ENCODE measurements around the gene GNB1L. TPM values are rescaled to one million over a fixed set of nuclear protein-coding genes. Genes with fewer than 3 reads are reported as not detected.

GNB1L gene
- total RNA-seq, 3 donors from 2014 or later: 25.9 to 26.3 (median 26.0) TPM

DNA sequence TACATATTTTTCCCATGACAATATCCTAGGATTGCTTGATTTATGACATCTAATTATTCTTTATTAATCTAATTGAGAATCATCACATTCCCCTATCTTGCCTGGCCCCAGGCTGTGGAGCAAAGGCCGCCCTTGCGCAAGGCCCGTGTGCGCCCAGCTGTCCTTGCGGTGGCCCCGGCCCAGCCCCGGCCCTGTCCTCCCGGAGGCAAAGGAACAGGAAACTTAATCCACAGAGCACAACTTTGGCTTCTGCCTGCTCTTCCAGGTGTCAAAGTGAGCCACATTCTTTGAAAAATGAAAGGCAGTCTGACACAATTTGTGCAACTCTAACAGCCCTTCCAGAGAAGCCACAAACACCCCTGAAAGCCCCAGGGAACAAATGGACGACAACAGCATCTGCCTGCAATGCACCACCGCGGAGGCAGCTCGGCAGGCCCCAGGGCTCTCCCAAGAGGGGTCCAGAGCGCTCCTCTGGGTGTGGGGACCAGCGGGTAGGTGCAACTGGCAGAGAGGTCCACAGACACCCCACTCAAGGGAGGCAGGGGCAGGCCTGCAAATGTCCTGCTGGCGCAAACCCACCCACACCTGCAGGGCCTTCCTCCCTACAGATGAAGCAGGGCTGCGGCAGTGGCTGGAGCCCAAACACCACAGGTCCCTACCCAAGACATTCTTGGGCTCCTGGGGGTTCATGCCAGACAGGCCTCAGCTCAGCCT lies 30.3 kb downstream of the GNB1L start:
- H3K9me3 Mint-ChIP-seq: no peaks in the 10 kb centered on the region
- no peaks in the 10 kb centered on the region for H3K27me3 Mint-ChIP-seq (ENCODE audit: low read depth)
- H3K4me3 Mint-ChIP-seq: no peak overlapping the region
- H3K36me3 Mint-ChIP-seq (ENCODE audit: insufficient read depth): peaks cover 3% of the 10 kb centered on the region
- DNase-seq: no peak
- peaks cover 2% of the 10 kb centered on the region for H3K4me1 Mint-ChIP-seq (ENCODE audit: low read depth)
- no peak for ATAC-seq

DNA sequence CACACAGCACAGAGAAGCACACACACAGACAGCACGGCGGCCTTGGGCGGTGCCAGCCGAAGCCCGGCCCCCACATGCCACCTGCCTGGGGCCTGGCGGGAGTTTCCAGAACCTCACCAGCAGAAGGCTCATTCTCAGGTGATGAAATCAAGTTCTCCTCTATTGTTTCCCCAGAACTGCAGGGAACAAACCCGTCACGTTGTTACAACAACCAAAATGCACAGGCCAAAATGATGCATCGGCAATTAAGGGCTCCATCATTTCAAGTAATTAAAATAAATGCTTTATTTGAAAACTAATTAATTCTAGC lies 30.8 kb downstream of the GNB1L start:
- ATAC-seq (no peak), DNase-seq (no peak)
- Mint-ChIP-seq H3K27me3 (ENCODE audit: low read depth) (no peaks in the 10 kb centered on the region), H3K4me3 (no peak overlapping the region), H3K4me1 (ENCODE audit: low read depth) (peaks cover 2% of the 10 kb centered on the region), H3K9me3 (no peaks in the 10 kb centered on the region), H3K36me3 (ENCODE audit: insufficient read depth) (peaks cover 3% of the 10 kb centered on the region)

DNA sequence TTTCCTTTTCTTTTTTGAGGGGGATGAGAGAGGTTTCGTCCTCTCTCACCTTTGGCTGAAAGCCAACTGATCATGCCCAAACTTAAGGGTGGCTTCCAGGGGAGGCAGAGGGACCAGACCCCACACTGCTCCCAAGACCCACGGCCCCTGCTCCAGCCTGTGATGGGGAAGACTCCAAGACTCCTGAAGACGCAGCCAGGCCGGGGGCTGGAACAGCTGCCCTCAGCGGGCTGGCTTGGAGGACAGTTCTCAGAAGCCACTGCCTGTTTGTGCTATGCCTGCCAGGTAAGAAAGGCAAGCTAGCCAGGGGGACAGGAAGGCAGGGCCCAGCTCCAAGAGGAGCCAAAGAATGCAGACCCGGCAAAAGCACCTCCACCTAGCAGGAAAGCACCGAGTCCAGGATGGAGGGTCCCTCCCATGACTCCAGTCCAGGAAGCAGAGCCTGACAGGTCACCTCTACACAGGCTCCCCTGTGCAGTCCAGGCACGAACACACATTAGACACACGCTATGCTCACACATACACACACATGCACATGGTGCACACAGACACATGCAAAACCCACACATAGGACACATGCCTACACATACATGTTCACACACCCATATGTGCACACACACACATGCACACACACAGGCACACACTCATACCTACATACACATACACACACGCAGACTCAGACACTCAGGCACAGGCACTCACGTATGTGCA lies 31.3 kb downstream of the GNB1L start:
- H3K9me3 Mint-ChIP-seq: no peaks in the 10 kb centered on the region
- H3K4me1 Mint-ChIP-seq (ENCODE audit: low read depth): peaks cover 2% of the 10 kb centered on the region
- DNase-seq: no peak
- no peak for ATAC-seq
- H3K27me3 Mint-ChIP-seq (ENCODE audit: low read depth): no peaks in the 10 kb centered on the region
- no peak overlapping the region for H3K4me3 Mint-ChIP-seq
- peaks cover 3% of the 10 kb centered on the region for H3K36me3 Mint-ChIP-seq (ENCODE audit: insufficient read depth)

- H3K36me3 Mint-ChIP-seq (ENCODE audit: insufficient read depth): peaks cover 3% of the 10 kb centered on the region
- H3K4me3 Mint-ChIP-seq: no peak overlapping the region
- no peaks in the 10 kb centered on the region for H3K27me3 Mint-ChIP-seq (ENCODE audit: low read depth)
- DNase-seq (no peak), ATAC-seq (no peak)
- H3K4me1 Mint-ChIP-seq (ENCODE audit: low read depth): peaks cover 2% of the 10 kb centered on the region
- no peaks in the 10 kb centered on the region for H3K9me3 Mint-ChIP-seq
Measured at GRCh38 chr22:19822301-19823117, 32.2 kb downstream of the GNB1L start.

- Mint-ChIP-seq H3K36me3 (ENCODE audit: insufficient read depth) (peaks cover 3% of the 10 kb centered on the region), H3K9me3 (no peaks in the 10 kb centered on the region), H3K4me1 (ENCODE audit: low read depth) (peaks cover 2% of the 10 kb centered on the region), H3K4me3 (no peak overlapping the region), H3K27me3 (ENCODE audit: low read depth) (no peaks in the 10 kb centered on the region)
- no peak for ATAC-seq
- no peak for DNase-seq
Measured at GRCh38 chr22:19821523-19822300, 33.0 kb downstream of the GNB1L start.

- Mint-ChIP-seq H3K36me3 (ENCODE audit: insufficient read depth) (peaks cover 1% of the 10 kb centered on the region), H3K27me3 (ENCODE audit: low read depth) (no peaks in the 10 kb centered on the region), H3K4me3 (no peak overlapping the region), H3K4me1 (ENCODE audit: low read depth) (peaks cover 2% of the 10 kb centered on the region), H3K9me3 (no peaks in the 10 kb centered on the region)
- no peak for DNase-seq
- no peak for ATAC-seq
Measured at GRCh38 chr22:19820880-19821522, 33.7 kb downstream of the GNB1L start.

GRCh38 chr22:19819911-19820879 lies 34.5 kb downstream of the GNB1L start:
- Mint-ChIP-seq H3K4me1 (ENCODE audit: low read depth) (peaks cover 2% of the 10 kb centered on the region), H3K27me3 (ENCODE audit: low read depth) (no peaks in the 10 kb centered on the region), H3K9me3 (no peaks in the 10 kb centered on the region), H3K36me3 (ENCODE audit: insufficient read depth) (peaks cover 2% of the 10 kb centered on the region), H3K4me3 (no peak overlapping the region)
- DNase-seq (no peak), ATAC-seq (no peak)

GRCh38 chr22:19819208-19819910 lies 35.3 kb downstream of the GNB1L start:
- DNase-seq: no peak
- no peak overlapping the region for H3K4me3 Mint-ChIP-seq
- no peak for ATAC-seq
- no peaks in the 10 kb centered on the region for H3K9me3 Mint-ChIP-seq
- H3K4me1 Mint-ChIP-seq (ENCODE audit: low read depth): peaks cover 2% of the 10 kb centered on the region
- no peaks in the 10 kb centered on the region for H3K27me3 Mint-ChIP-seq (ENCODE audit: low read depth)
- peaks cover 4% of the 10 kb centered on the region for H3K36me3 Mint-ChIP-seq (ENCODE audit: insufficient read depth)

DNA sequence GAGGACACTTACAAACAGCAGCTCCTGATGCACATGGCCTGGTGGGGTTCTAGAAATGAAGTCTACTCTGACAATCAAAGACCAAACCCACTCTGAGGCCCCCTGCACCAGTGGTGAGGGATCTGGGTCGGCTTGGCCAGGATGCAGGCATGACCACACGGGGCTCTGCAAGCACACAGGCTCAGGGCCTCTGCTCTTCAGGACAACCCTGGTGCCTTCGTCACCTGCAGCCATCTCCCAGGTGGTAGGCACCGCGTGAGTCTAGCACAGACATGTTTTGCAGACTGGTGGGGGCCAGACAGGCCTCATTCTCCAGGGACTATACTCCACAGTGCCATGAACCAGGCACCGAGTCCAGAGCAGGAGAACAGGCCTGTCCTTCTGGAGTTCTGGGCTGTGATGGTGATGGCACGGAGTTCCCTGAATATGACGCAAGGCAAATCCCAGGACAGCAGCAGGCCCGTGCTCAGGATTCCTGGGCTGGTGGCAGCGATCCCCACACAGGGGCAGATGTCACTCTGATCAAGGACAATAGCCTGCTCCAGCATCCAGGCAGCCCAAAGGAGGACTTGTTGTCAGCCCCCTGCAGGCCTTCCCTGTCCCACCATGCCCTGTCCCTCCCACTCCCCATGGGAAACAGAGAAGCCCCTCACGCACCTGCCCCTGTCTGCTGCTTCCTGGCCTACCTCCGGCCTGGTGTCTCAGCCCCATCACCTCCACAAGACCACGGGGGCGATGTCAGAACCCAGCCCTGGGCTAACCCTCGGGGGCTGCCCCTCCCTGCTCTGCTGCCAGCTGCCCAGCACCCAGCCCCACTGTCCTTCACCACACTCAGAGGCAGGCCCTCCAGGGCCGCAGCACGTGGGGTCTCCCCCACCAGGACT lies 36.1 kb downstream of the GNB1L start:
- Mint-ChIP-seq H3K4me3 (no peak overlapping the region), H3K9me3 (no peaks in the 10 kb centered on the region), H3K27me3 (ENCODE audit: low read depth) (no peaks in the 10 kb centered on the region), H3K36me3 (ENCODE audit: insufficient read depth) (peaks cover 6% of the 10 kb centered on the region), H3K4me1 (ENCODE audit: low read depth) (peaks cover under 1% of the 10 kb centered on the region)
- DNase-seq (no peak), ATAC-seq (no peak)

GRCh38 chr22:19816372-19817119 lies 38.1 kb downstream of the GNB1L start:
- peaks cover 10% of the 10 kb centered on the region for H3K36me3 Mint-ChIP-seq (ENCODE audit: insufficient read depth)
- DNase-seq (no peak), ATAC-seq (no peak)
- no peaks in the 10 kb centered on the region for H3K9me3 Mint-ChIP-seq
- H3K4me1 Mint-ChIP-seq (ENCODE audit: low read depth): no peaks in the 10 kb centered on the region
- no peaks in the 10 kb centered on the region for H3K27me3 Mint-ChIP-seq (ENCODE audit: low read depth)
- H3K4me3 Mint-ChIP-seq: no peak overlapping the region

GRCh38 chr22:19815823-19816290 lies 38.8 kb downstream of the GNB1L start:
- ATAC-seq (no peak), DNase-seq (no peak)
- Mint-ChIP-seq H3K9me3 (no peaks in the 10 kb centered on the region), H3K36me3 (ENCODE audit: insufficient read depth) (peaks cover 10% of the 10 kb centered on the region), H3K27me3 (ENCODE audit: low read depth) (no peaks in the 10 kb centered on the region), H3K4me1 (ENCODE audit: low read depth) (peaks cover 3% of the 10 kb centered on the region), H3K4me3 (no peak overlapping the region)

Data from activated T-cell treated with anti-CD3 and anti-CD28 coated beads, Interleukin-2, amount 50 U/mL, for 4 hours (primary cell).